ENCODE results near the gene IFNA21.
"Not testable (repeated sequence)": the region's sequence is repeated elsewhere in the genome, so short reads cannot be mapped to it uniquely, and the experiment has no call there.

Gene IFNA21

GRCh38 chr9:21141427-21141882 lies 25.0 kb downstream of the IFNA21 start, which contains the start of gene IFNW1:
Gene IFNW1, minus strand, starts transcription at chr9:21141832. Its CDS starts 262 bp downstream, at chr9:21141570.
- peak; percentile 9 for DNase-seq (ENCODE audit: low read depth)

- DNase-seq (ENCODE audit: low read depth) = no peak
Measured at GRCh38 chr9:21137020-21137419, 29.4 kb downstream of the IFNA21 start.

- DNase-seq (ENCODE audit: low read depth) = no peak
Measured at GRCh38 chr9:21135736-21136135, 30.7 kb downstream of the IFNA21 start.

GRCh38 chr9:21128186-21128585 lies 38.3 kb downstream of the IFNA21 start:
- DNase-seq (ENCODE audit: low read depth) = not testable (repeated sequence)

- DNase-seq (ENCODE audit: low read depth) = no peak
Measured at GRCh38 chr9:21121595-21122251, 44.7 kb downstream of the IFNA21 start.

GRCh38 chr9:21121079-21121478 lies 45.4 kb downstream of the IFNA21 start:
- no peak for DNase-seq (ENCODE audit: low read depth)

GRCh38 chr9:21119093-21119770 lies 47.2 kb downstream of the IFNA21 start:
- DNase-seq (ENCODE audit: low read depth) = no peak
